Measurements from ENCODE around the gene TMCC3. TPM values are rescaled to one million over a fixed set of nuclear protein-coding genes. Genes with fewer than 3 reads are reported as not detected.
"Not testable (repeated sequence)": the region's sequence is repeated elsewhere in the genome, so short reads cannot be mapped to it uniquely, and the experiment has no call there.

Gene TMCC3
- total RNA-seq, 2 experiments from 2014 or later, result 5.7 to 9.4 TPM

DNA sequence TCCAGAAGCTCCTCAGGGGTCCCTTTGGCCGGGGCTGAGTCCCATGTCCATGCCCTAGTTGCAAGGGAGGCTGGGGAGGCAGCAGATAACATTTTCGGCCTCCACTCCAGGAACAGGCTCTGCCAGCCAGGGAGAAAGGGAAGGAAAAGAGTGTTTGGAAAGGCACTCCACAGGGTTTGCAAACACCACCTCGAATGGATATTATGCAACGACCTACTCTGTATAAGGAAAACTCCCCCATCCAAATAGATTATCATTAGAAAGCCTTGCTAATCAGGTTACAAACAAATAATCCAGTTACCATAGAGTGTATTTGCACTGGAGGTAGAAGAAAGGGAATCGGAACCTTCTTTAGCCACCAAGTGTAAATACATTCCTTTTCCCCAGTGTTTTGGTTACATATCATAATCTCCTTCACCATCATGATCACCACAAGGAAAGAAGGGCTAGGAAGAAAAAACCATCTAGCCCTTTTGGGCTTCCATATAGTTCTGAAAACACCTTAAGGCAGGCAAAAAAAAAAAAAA lies 40.4 kb downstream of the TMCC3 start:
- Histone ChIP-seq H3K36me3 (ENCODE audit: insufficient read depth, low read length) (no peaks in the 10 kb centered on the region), H3K4me3 (ENCODE audit: low read depth, low read length, poor library complexity, severe bottlenecking) (no peak overlapping the region), H4K20me1 (ENCODE audit: insufficient read depth, low read length) (no peaks in the 10 kb centered on the region), H3K9me2 (ENCODE audit: insufficient read depth, low read length) (no peaks in the 10 kb centered on the region), H3K27ac (ENCODE audit: low read depth, low read length, poor library complexity, severe bottlenecking) (no peak overlapping the region), H3K4me1 (ENCODE audit: insufficient read depth, low read length, poor library complexity, severe bottlenecking) (no peaks in the 10 kb centered on the region), H3K9me3 (ENCODE audit: low read length) (no peaks in the 10 kb centered on the region), H2AFZ (ENCODE audit: low read length) (no peak overlapping the region), H3K4me2 (ENCODE audit: low read length) (no peak overlapping the region), H3K79me2 (ENCODE audit: insufficient read depth, low read depth, low read length) (no peaks in the 10 kb centered on the region)
- no peak for DNase-seq (ENCODE audit: low spot score)
- ChIA-PET CTCF (ENCODE audit: unreplicated experiment) (no interaction called here), POLR2A (no interaction called here)
- intact Hi-C loops (cut with micrococcal nuclease; ENCODE audit: unreplicated experiment), result no loop called here
- no TSS peak for BruUV-seq (replicated peaks)
- TF ChIP-seq EZH2phosphoT487 (IDR thresholded peaks at IDR 0.05; ENCODE audit: borderline replicate concordance, low read depth, low read length) (no peak), CTCF (conservative IDR thresholded peaks at IDR 0.05; ENCODE audit: low read length) (no peak)

DNA sequence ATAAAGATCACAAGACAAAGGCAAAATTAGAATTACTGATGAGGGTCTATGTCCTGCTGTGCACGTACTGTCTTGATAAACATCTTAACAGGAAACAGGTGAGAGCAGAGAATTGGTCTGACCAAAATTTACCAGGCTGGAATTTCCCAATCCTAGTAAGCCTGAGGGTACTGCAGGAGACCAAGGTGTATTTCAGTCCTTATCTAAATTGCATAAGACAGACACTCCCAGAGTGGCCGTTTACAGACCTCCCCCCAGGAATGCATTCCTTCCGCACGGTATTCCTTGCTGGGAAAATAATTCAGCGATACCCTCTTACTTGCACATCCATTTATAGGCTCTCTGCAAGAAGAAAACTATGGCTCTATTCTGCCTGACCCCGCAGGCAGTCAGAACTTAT lies 43.5 kb downstream of the TMCC3 start:
- H3K9me2 ChIP-seq (ENCODE audit: insufficient read depth, low read length); H3K9me3 ChIP-seq (ENCODE audit: low read length); CTCF ChIA-PET (ENCODE audit: unreplicated experiment); POLR2A ChIA-PET; H3K36me3 ChIP-seq (ENCODE audit: insufficient read depth, low read length); H2AFZ ChIP-seq (ENCODE audit: low read length); H3K4me2 ChIP-seq (ENCODE audit: low read length); H3K27ac ChIP-seq (ENCODE audit: low read depth, low read length, poor library complexity, severe bottlenecking); BruUV-seq (replicated peaks); H3K4me1 ChIP-seq (ENCODE audit: insufficient read depth, low read length, poor library complexity, severe bottlenecking); H4K20me1 ChIP-seq (ENCODE audit: insufficient read depth, low read length); H3K4me3 ChIP-seq (ENCODE audit: low read depth, low read length, poor library complexity, severe bottlenecking); H3K79me2 ChIP-seq (ENCODE audit: insufficient read depth, low read depth, low read length); intact Hi-C loops (cut with micrococcal nuclease; ENCODE audit: unreplicated experiment); DNase-seq (ENCODE audit: low spot score): not testable (repeated sequence)

DNA sequence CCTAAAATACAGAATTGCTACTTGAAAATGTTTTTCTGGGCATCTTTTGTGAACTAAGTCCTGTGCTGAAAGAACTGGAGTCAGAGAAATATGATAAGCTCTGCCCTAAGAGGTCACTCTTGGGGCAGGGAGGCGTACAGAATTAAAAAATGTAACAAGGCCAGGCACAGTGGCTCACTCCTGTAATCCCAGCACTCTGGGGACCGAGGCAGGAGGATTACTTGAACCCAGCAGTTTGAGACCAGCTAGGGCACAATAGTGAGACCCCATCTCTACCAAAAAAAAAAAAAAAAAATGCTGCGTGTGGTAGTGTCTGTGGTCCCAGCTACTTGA lies 46.0 kb downstream of the TMCC3 start:
- H3K9me2 ChIP-seq (ENCODE audit: insufficient read depth, low read length), result no peaks in the 10 kb centered on the region
- H3K36me3 ChIP-seq (ENCODE audit: insufficient read depth, low read length), result no peaks in the 10 kb centered on the region
- H3K9me3 ChIP-seq (ENCODE audit: low read length), result no peaks in the 10 kb centered on the region
- TF ChIP-seq CTCF (conservative IDR thresholded peaks at IDR 0.05; ENCODE audit: low read length) (no peak), EZH2phosphoT487 (IDR thresholded peaks at IDR 0.05; ENCODE audit: borderline replicate concordance, low read depth, low read length) (no peak)
- H4K20me1 ChIP-seq (ENCODE audit: insufficient read depth, low read length), result no peaks in the 10 kb centered on the region
- H3K79me2 ChIP-seq (ENCODE audit: insufficient read depth, low read depth, low read length), result no peaks in the 10 kb centered on the region
- DNase-seq (ENCODE audit: low spot score), result no peak
- H3K4me1 ChIP-seq (ENCODE audit: insufficient read depth, low read length, poor library complexity, severe bottlenecking), result no peaks in the 10 kb centered on the region
- H3K4me3 ChIP-seq (ENCODE audit: low read depth, low read length, poor library complexity, severe bottlenecking), result no peak overlapping the region
- H3K4me2 ChIP-seq (ENCODE audit: low read length), result no peak overlapping the region
- ChIA-PET POLR2A (interaction anchor here (0.6 to 1.4 kb wide), 8 partner anchors 12 to 1744 kb away, joined by 3 to 8 read pairs (median 4); no protein-coding TSS in a partner anchor), CTCF (ENCODE audit: unreplicated experiment) (interaction anchor here (1.2 kb wide), 1 partner anchor 271 kb away, joined by 3 read pairs; no protein-coding TSS in a partner anchor)
- H3K27ac ChIP-seq (ENCODE audit: low read depth, low read length, poor library complexity, severe bottlenecking), result no peak overlapping the region
- no peak overlapping the region for H2AFZ ChIP-seq (ENCODE audit: low read length)
- intact Hi-C loops (cut with micrococcal nuclease; ENCODE audit: unreplicated experiment), result loop anchor here (5.0 kb wide), 2 partner anchors 158 to 213 kb away; no protein-coding TSS in a partner anchor
- no TSS peak for BruUV-seq (replicated peaks)

Measured in OCI-LY7 (cell line).